Liver (tissue), 9 donors: Measurements from ENCODE around the gene ZRANB1. TPM values are rescaled to one million over a fixed set of nuclear protein-coding genes. Genes with fewer than 3 reads are reported as not detected.

ENCODE experiments used
- DNase-seq: peaks from one replicate; pipeline ENCODE4 v3.0.0-alpha.2; 2017; ENCODE audit warnings: low spot score
- H3K27ac ChIP-seq, 2 donors: one replicate each; pipeline ENCODE4 v1.7.0; 2013; ENCODE audit warnings: inconsistent platforms in 2 of 2, low read length in 2 of 2, control low read depth in 1 of 2, low read depth in 1 of 2, mild to moderate bottlenecking in 1 of 2
- H3K27me3 ChIP-seq, 4 donors: one replicate each; pipeline versions ENCODE4 v1.6.1 to v1.7.0; 2013; ENCODE audit warnings: low read length in 3 of 4, inconsistent platforms in 1 of 4, mild to moderate bottlenecking in 1 of 4, moderate library complexity in 1 of 4; ENCODE audit not compliant: control insufficient read depth in 4 of 4, insufficient read depth in 4 of 4
- H3K36me3 ChIP-seq, 4 donors: one replicate each; pipeline versions ENCODE4 v1.6.1 to v1.7.0; 2013; ENCODE audit warnings: low read length in 3 of 4, mild to moderate bottlenecking in 3 of 4, low read depth in 1 of 4, moderate library complexity in 1 of 4; ENCODE audit not compliant: control insufficient read depth in 4 of 4, insufficient read depth in 3 of 4
- H3K4me1 ChIP-seq, 4 donors: one replicate each; pipeline versions ENCODE4 v1.6.1 to v1.7.0; 2013; ENCODE audit warnings: low read length in 3 of 4, mild to moderate bottlenecking in 3 of 4, moderate library complexity in 1 of 4; ENCODE audit not compliant: control insufficient read depth in 4 of 4, insufficient read depth in 4 of 4
- H3K4me3 ChIP-seq, 3 donors: one replicate each; pipeline versions ENCODE4 v1.6.1 to v1.7.0; 2013; ENCODE audit warnings: low read length in 3 of 3, control low read depth in 1 of 3, low read depth in 1 of 3, mild to moderate bottlenecking in 1 of 3
- H3K9ac ChIP-seq, 2 donors: one replicate each; pipeline ENCODE4 v1.7.0; 2013; ENCODE audit warnings: low read length in 2 of 2, mild to moderate bottlenecking in 2 of 2, moderate library complexity in 2 of 2, control low read depth in 1 of 2, low read depth in 1 of 2
- H3K9me3 ChIP-seq, 4 donors: one replicate each; pipeline versions ENCODE4 v1.6.1 to v1.7.0; 2013; ENCODE audit warnings: low read length in 3 of 4; ENCODE audit not compliant: control insufficient read depth in 4 of 4
- ATF3 ChIP-seq: IDR thresholded peaks from 2 replicates; pipeline ENCODE4 v1.6.1; 2016; ENCODE audit warnings: antibody characterized with exemption
- CTCF ChIP-seq: fragments of 150-350 bp; IDR thresholded peaks from 2 replicates; pipeline ENCODE4 v1.5.1; 2017; ENCODE audit warnings: improper control_type of control experiment, low read depth, low read length; ENCODE audit not compliant: missing input control
- FOXA1 ChIP-seq: IDR thresholded peaks from 2 replicates; pipeline ENCODE4 v1.6.1; 2016; ENCODE audit warnings: antibody characterized with exemption
- FOXA2 ChIP-seq: IDR thresholded peaks from 2 replicates; pipeline ENCODE4 v1.6.1; 2016; ENCODE audit warnings: antibody characterized with exemption
- GABPA ChIP-seq, 2 donors: IDR thresholded peaks in 1 of 2; conservative IDR thresholded peaks in 1 of 2; 2 replicates each; pipeline ENCODE4 v1.6.1; 2016; ENCODE audit warnings: antibody characterized with exemption in 2 of 2, mild to moderate bottlenecking in 1 of 2, moderate library complexity in 1 of 2
- HNF4A ChIP-seq, 2 donors: conservative IDR thresholded peaks; 2 replicates each; pipeline ENCODE4 v1.6.1; 2016; ENCODE audit warnings: antibody characterized with exemption in 2 of 2, mild to moderate bottlenecking in 2 of 2
- HNF4G ChIP-seq: IDR thresholded peaks from 2 replicates; pipeline ENCODE4 v1.6.1; 2016; ENCODE audit warnings: antibody characterized with exemption
- JUND ChIP-seq, 2 donors: IDR thresholded peaks; 2 replicates each; pipeline ENCODE4 v1.6.1; 2016; ENCODE audit warnings: antibody characterized with exemption in 2 of 2
- MAX ChIP-seq: IDR thresholded peaks from 2 replicates; pipeline ENCODE4 v1.6.1; 2016; ENCODE audit warnings: antibody characterized with exemption
- NR2F2 ChIP-seq: IDR thresholded peaks from 2 replicates; pipeline ENCODE4 v1.6.1; 2016; ENCODE audit warnings: antibody characterized with exemption
- RAD21 ChIP-seq, 2 donors: IDR thresholded peaks; 2 replicates each; pipeline ENCODE4 v1.6.1; 2016; ENCODE audit warnings: antibody characterized with exemption in 2 of 2, mild to moderate bottlenecking in 2 of 2
- REST ChIP-seq: IDR thresholded peaks from 2 replicates; pipeline ENCODE4 v1.6.1; 2016; ENCODE audit warnings: antibody characterized with exemption, mild to moderate bottlenecking
- RXRA ChIP-seq, 2 donors: IDR thresholded peaks; 2 replicates each; pipeline ENCODE4 v1.6.1; 2017 to 2018; ENCODE audit warnings: antibody characterized with exemption in 2 of 2, mild to moderate bottlenecking in 1 of 2
- SP1 ChIP-seq: IDR thresholded peaks from 2 replicates; pipeline ENCODE4 v1.6.1; 2018; ENCODE audit warnings: antibody characterized with exemption, mild to moderate bottlenecking
- TAF1 ChIP-seq: conservative IDR thresholded peaks from 2 replicates; pipeline ENCODE4 v1.6.1; 2016; ENCODE audit warnings: antibody characterized with exemption, mild to moderate bottlenecking
- YY1 ChIP-seq: IDR thresholded peaks from 2 replicates; pipeline ENCODE4 v1.6.1; 2016; ENCODE audit warnings: antibody characterized with exemption, mild to moderate bottlenecking
- ZBTB33 ChIP-seq: IDR thresholded peaks from 2 replicates; pipeline ENCODE4 v1.6.1; 2016; ENCODE audit warnings: antibody characterized with exemption
- WGBS: extraction: QIAGEN DNeasy Blood & Tissue Kit; methylation state at CpG from one replicate; pipeline ENCODE4 v1.1.7; 2013; 5-methylcytosine and 5-hydroxymethylcytosine counted together
- polyA plus RNA-seq, 2 donors: library from polyadenylated mRNA; stranded (reverse) in 1 of 2; unstranded in 1 of 2; fragments of 200-250 nt in 1 of 2; fragments of >200 nt in 1 of 2; fragmentation: Nextera tagmentation in 1 of 2; extraction: Ambion mirVana in 1 of 2; gene quantifications; one replicate each; pipeline versions ENCODE4 v1.2.1 to v1.2.3, GENCODE V29; 2013 to 2015
- total RNA-seq, 2 donors: library from RNA; depleted of rRNA; stranded (reverse); fragments of >200 nt; gene quantifications; one replicate each; pipeline ENCODE4 v1.2.3, GENCODE V29; 2014
- donor health status: healthy.
- donor health status: healthy.
- donor health status: healthy.
- donor health status: healthy.
- donor health status: healthy.

ZRANB1 gene
- total and polyA plus RNA-seq, 4 donors, result 6.2 to 32.5 (median 14.4) TPM

- Histone ChIP-seq H3K27ac (no peak overlapping the region), H3K9ac (no peak overlapping the region), H3K36me3 (no peaks in the 10 kb centered on the region), H3K27me3 (no peaks in the 10 kb centered on the region), H3K4me1 (peaks cover 0 to 8% (median 0%) of the 10 kb centered on the region in 4 donors), H3K9me3 (no peaks in the 10 kb centered on the region), H3K4me3 (no peak overlapping the region)
- TF ChIP-seq TAF1 (no peak), ZBTB33 (no peak), FOXA1 (no peak), RXRA (IDR thresholded peaks at IDR 0.05) (no peak), JUND (IDR thresholded peaks at IDR 0.05) (no peak), NR2F2 (no peak), CTCF (no peak), HNF4G (no peak), REST (no peak), GABPA (IDR thresholded peaks at IDR 0.05 in 1 of 2, conservative IDR thresholded peaks at IDR 0.05 in 1 of 2) (no peak), RAD21 (IDR thresholded peaks at IDR 0.05) (no peak)
- no peak for DNase-seq
- WGBS, result 90% methylated on average over 7 of the region's 7 CpGs
These were observed 93.8 kb downstream of the ZRANB1 start for GRCh38 chr10:125035588-125036295.

GRCh38 chr10:125037145-125037877 lies 95.4 kb downstream of the ZRANB1 start:
- Histone ChIP-seq H3K9me3 (no peaks in the 10 kb centered on the region), H3K9ac (no peak overlapping the region), H3K4me3 (no peak overlapping the region), H3K4me1 (peaks cover 0 to 8% (median 0%) of the 10 kb centered on the region in 4 donors), H3K27me3 (no peaks in the 10 kb centered on the region), H3K36me3 (no peaks in the 10 kb centered on the region), H3K27ac (no peak overlapping the region)
- 78% methylated on average over 8 of the region's 8 CpGs for WGBS
- no peak for DNase-seq
- TF ChIP-seq RAD21 (IDR thresholded peaks at IDR 0.05) (no peak), YY1 (no peak), FOXA1 (no peak), GABPA (IDR thresholded peaks at IDR 0.05 in 1 of 2, conservative IDR thresholded peaks at IDR 0.05 in 1 of 2) (no peak), RXRA (IDR thresholded peaks at IDR 0.05) (no peak), SP1 (no peak), HNF4G (no peak), HNF4A (conservative IDR thresholded peaks at IDR 0.05) (no peak), TAF1 (no peak), REST (no peak), FOXA2 (no peak), NR2F2 (no peak), MAX (no peak), ATF3 (no peak)
